Measurements from ENCODE around the gene ASF1B.

Gene ASF1B

DNA sequence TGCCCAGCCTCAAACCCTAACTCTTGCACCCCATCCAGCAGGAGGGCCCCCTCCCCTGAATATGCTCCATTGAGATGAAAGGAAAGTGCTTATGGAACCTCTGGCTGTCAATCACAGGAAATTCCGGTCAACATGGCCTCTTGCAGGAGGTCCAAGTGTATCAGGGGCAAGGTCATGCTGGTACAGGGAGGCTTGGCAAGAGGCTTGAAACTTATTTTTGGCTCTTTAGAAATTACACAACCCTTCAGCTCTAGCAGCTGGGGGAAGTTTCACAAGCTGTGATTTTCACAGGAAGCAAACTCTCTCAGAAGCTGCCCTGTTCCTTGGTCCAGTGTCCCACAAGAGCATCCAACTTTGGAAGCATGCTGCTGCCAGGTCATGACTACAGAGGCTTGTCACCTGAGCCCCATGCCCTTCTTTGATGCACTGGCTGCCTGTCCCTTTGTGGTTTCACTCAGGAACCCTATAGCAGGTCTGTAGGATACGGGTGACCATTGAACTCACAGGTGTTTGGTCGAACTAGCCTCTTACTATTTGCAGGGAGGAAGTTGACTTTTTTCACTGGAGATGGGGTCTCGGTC lies 8.4 kb downstream of the ASF1B start:
- FAIRE-seq, result no peak

DNA sequence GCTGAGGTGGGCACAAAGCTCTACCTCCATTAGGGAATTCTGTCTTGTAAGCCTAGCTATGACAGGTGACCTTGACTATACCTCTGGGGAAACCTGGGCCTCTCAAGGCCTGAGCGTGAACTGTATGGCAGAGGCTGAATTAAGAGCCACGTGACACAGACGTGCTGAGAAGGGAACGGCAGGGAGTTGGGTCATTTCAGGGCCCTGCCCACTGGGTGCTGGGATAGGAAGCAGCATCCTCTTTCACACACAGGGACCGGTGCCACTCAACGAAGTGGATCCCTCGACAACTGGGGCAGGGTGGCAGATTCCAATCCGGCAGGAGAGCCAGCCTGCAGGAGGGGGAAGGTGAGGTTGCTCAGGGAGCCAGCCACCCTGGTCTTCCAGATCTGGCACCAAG lies 9.2 kb downstream of the ASF1B start:
- FAIRE-seq, result no peak

DNA sequence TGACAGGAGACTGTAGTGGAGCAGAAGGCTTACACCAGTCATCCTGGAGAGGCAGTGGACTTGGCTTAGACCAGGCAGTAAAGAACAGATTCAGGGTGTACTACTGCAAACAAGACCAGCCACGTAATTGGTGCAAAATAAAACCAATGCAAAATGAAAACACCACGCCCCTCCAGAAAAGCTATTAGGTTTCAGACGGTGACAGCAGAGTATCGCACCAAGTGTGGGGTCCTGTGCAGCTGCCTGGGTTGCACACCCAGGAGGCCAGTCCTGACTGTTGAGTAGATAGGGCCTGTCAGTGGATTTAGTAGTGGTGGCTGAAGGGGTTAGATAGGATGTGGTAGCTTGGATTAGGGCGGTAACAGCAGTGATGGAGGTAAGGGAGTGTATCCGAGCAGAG lies 13.5 kb downstream of the ASF1B start:
- no peak for FAIRE-seq

DNA sequence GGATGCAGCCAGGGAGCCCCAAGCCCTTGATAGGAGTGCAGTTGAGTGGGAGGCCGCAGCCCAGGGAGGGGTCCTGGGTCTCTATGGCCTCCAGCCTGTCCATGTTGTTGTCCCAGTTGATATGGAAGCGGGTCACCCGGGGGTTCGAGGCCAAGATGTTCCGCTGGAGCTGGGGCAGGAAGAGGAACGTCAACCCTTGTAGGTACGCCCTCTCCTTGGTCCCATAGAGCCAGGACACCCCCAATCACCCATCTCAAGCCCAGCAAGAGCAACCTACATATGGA lies 15.9 kb downstream of the ASF1B start:
- no peak for FAIRE-seq

DNA sequence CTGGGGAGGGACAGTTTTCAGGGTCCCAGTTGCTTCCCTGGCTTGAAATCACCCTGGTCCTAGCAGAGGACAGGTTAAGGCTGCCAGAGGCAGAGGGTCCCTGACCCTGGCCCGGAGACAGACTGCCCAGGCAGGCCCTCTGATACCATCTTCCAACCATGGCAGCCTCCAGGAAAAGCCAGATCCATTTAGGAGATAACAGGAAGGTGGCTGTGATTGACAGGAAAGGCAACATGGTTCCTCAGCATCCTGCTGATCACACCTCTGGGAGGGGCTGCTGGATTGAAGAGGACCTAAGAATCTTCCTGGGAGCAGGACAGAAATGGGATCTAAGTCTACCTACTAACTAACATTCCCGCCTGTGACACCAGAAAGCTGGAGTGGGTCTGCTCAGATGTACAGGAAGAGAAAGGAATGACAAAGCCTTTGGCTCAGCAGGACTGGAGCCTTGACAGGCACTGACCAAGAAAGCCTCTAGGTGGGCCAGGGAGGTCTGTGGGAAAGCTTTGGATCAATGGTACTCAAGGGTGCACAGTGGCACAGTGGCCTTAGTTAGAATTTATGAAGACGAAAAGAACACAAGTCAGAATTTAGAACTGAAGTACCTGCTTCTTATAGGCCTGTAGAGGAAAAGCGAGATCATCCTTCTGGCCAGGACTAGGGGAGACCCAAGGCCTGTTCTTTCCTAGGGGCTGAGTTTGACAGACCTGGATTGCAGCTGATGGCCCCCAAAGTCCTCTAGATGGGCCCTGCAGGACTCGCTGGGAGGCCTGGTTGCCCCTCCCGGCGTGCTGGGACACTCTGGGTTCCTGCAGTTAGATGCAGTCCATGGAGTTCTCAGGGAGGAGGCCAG lies 16.5 kb downstream of the ASF1B start:
- no peak for FAIRE-seq

DNA sequence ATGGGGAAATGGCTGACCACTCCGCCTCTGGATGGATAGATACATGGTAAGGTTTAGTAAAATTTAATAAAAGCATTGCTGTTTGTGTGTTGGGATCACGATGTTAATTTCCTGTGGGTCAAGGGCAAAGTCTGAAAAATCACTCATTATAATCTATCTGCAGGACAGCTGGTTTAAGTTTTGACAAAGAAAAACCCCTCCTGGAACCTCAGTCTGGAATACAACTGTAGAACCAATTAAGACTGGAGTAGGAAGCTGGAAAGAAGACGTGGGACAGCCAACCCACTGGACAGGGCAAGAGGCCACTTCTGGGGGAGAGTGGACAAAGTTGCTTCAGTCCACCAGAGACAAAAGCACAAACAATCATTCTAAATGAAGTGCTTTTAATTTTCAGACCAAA lies 17.2 kb downstream of the ASF1B start:
- FAIRE-seq, result no peak

DNA sequence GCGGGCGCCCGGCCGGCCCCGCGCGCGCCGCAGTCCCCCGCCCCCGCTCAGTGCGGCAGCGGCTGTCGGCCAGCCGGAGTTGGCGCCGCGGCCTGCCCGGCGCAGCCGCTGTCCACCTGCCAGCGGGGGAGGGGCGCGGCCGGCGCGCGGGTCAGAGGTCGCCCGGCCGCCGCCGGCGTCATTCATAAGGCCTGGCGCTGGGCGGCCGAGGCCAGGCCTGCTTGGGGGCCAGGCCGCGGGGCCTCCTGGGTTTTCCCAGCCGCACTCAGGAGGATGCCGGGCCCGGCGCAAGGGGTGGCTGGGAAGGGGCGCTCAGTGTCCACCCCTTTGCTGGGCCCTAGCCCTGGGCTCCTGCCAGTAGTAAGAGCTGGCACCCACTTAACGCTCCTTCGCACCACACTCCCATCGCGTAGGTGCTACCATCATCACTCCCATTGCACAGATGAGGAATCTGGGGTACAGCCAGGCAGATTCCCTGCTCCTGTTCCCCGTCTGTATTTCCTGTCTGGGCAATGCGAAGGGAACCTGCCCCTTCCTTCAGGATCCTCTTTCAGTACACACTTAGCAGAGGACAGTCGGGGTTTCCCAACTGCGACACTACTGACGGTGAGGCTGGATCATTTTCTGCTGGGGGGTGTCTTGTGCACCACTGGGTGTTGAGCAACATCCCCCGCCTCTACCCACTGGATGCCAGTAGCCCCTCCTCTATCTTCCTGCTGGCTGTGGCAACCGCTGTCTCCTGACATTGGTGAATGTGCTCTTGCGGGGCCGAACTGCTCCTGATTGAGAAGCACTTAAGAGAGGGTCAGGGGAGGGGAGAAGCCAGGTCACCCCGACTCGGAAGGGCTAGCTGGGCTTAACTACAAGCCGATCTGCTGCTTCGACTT lies 18.0 kb downstream of the ASF1B start:
- no peak for FAIRE-seq

DNA sequence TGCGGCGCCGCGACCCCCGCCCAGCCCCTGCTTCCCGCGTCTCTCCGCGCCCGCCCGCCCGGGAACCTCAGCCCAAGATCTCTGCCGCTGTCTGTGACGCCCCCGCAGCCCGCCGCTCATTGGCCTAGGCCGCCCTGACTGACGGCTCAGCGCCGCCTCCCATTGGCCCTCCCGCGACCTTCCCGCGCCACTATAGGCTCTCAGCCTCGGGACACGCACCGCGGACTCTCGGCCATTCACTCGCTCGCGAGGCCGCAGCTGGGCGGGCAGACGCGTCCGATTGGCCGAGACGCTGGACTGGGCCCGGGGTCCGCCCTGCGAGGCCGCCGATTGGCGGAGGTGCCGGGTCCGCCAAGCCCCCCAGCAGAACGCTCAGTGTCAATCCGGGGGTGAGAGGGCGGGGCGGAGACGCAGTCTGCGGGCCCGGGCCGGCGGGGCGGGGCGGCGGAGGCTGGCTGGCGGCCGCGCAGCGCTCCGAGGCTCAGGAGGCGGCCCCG lies 18.7 kb downstream of the ASF1B start, which contains the start of gene PRKACA:
PRKACA (minus strand) TSS at position 95 of the 497 bp plus-strand sequence. CDS start 215 bp downstream, outside the sequence.
- peak; percentile 53 for FAIRE-seq

DNA sequence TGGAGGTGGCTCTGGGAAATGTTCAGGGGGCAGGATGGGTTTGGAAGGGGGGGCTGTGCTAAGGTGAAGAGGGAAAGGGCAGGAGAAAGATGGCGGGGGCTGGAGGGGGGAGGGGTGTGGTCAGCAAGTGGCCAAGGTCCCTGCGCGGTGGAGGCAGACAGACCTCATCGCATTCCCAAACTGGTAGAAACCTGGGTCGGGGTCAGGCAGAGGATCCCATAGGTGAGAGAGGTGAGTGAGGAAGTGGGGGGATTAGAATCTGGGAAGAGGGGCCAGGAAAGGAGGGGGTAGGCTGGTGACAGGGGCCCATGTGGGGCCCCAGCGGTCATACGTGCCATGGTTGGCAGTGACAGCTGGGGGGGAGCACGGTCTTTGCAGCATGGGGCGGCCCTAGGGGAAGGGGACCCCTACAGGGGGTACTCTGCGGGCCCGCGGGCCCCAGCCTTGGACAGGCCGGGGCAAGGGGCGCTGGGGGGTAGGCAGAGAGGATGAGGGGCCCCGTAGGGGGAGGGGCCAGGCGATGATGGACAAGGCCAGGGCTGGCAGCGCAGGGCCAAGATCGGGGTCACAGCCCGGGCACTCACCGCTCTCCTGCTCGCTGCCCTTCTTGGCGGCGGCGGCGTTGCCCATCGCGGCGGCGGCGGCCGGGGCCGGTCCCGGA lies 19.3 kb downstream of the ASF1B start:
- FAIRE-seq, result no peak

DNA sequence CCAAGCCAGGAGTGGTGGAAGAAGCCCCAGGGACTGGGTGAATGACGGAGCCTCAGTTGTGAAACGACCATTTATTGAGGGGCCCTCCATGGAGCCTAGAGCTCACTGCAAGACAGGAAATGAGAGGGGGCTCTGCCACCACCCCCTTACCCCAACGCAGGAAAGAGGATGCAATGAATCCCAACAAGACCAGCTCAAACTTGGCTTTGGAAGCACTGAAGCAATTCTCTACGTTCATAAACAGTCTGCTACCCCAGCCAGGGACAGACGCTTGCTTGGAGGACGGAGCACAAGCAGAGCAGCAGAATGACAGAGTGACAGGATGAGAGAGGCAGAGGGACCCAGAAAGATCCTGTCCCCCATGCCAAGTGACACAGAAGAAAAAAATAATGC lies 19.9 kb downstream of the ASF1B start:
- no peak for FAIRE-seq

DNA sequence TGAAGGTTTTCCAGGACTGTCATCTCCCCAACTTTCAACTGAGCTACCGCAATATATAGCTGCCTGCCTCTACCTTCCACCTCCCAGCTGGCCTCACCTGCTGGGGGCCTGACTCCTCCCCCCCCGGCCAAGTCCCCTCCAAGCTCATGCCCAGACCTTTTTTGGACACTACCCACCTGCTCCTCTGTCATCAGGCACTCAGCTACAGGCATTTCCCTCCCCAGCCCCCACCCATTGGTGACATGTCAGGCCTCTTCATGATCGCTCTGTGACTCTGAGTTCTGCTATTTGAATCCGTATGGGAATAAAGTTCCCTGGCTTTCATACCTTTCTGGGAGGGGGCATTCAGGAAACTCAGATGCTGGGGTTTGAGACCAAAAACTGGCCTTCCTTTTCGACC lies 20.6 kb downstream of the ASF1B start:
- FAIRE-seq, result no peak

DNA sequence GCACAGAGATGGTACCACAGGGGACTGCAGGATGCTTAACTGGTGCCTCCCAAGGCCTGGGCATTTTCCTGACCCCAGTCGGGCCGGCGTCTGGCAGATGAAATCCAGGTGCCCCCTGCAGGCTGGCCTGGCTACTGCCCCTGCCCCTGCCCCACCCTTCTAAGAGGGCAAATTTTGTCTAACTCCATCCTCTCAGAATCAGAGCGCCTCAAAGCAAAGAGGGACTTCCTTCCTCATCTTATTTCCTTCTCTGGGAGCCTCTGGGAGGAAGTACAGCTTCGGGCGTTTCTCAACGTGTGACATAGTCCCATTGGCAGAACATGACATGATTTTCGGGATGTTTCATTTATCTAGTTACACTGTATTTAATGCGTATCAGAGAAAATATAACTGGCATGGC lies 21.5 kb downstream of the ASF1B start:
- FAIRE-seq, result no peak

DNA sequence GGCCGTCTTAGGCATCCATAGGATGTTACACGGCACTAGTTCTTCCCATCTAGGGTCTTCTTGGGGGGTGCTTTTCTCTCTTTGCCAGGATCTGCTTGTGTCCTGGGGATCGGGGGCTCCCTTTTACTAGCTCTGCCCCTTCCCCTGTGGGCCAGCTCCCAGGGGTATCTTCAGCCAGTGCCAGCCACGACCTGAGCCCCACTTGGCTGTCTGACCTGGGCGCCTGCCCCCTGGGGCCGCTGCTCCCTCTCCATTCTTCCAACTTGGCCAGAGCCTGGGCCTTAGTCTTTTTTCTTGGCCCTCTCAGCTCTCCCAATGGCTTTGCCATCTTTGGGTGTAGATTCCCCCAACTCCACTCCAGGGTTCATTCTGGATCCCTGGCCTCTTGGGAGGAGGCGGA lies 21.9 kb downstream of the ASF1B start:
- no peak for FAIRE-seq

DNA sequence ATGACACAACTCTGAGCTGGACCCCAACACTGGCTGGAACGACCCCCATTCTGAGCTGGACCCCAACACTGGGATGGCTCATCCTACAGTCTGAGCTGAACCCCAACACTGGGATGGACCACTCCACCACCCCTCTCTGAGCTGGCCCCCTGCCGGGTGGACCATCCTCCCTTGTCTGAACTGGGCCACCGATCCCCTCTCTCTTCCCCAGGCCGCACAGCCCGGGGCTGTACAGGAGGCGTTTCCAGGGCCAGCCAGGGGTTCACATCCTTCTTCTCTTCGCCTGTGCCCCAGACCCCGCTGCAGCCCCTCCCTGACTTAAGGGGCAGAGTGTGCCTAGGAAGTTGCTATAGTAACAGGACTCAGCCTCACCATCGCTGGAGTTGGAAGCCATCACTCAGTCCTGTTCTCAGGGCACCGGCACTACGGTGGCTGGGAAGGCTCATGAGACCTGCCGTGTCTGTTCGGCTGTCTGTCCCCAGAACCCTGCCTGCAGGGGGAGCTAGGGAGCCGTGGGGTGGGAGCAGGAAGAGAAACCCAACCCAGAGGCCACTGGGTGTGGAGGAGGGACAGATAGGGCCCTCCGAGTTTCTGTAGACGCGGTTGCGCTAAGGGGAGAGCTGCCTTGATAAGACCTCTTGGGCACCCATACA lies 22.5 kb downstream of the ASF1B start:
- no peak for FAIRE-seq

DNA sequence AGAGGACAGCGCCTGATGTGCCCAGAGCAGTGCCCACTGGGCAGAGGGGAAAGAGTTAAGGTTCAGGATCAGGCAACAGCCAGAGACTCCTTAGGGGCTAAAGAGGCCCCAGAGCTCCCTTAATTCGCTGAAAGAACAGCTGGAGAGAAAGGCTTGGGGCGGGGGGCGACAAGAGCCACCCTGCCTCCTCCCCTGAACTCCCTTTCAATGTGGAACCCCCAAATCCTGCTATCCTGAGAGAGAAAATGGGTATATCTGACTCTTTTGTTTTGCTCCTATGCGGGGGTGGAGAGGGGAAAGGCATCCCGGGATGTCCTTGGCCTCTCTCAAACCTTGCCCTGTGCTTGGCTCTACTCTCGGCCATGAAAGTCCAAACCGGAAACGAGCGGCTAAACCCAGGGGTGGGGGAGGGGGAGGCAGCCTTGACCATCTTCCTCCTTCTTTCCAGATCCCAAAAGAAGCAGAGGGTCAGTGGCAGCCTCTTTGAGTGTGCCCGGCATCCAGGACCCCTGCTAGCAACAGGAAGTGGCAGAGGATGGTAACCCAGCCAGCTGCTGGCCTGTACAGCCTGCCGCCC lies 23.5 kb downstream of the ASF1B start:
- FAIRE-seq, result no peak

DNA sequence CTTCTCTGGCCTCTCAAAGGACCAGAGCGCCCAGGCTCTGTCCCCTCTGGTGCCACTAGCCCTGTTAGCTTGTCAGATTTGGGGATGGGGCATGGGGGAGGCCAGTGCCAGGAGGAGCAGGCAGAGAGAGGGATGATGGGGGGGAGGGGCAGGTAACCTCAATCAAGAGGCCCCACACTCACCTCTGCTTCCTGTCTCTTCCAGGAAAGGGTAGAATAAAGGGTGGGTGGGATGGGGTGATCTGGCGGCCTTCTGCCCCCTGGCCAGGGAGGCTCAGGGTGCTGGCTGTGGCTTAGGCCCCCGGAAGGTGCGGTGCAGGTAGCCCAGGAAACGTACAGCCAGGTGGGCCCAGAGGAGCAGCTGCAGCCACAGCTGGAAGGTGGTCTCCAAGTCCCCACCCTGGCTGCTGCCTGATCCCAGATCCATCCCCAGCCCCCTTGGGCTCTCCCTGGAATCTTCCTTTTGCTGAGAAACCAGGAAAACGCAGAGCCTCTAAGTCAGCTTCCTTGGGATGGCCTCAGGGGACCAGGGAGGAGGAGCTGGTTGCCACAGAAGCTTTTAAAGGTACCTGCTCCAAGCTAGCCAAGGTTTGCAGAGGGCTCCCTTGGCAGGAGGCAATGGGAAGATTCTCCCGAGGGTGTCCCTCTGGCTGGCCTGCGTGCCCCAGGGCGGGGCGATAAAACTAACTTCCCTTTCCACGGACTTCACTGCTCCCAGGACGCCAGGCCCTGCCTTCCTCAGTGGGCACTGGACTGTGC lies 24.2 kb downstream of the ASF1B start:
- no peak for FAIRE-seq

DNA sequence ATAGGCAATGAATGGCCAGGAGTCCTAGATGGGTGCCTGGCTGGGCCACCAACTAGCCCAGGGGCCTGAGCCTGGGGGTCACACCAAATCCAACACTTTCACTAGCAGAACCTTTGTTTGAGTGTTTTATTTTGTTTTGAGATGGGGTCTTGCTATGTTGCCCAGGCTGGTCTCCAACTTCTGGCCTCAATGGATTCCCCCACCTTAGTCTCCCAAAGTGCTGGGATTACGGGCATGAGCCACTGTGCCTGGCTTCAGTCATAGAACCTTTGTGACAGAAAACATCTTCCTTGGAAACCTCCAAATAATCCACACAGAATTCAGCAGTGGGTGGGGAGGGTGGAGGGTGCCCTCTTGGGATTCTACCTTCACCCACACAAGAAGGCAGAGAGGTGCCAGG lies 24.9 kb downstream of the ASF1B start:
- FAIRE-seq, result no peak

DNA sequence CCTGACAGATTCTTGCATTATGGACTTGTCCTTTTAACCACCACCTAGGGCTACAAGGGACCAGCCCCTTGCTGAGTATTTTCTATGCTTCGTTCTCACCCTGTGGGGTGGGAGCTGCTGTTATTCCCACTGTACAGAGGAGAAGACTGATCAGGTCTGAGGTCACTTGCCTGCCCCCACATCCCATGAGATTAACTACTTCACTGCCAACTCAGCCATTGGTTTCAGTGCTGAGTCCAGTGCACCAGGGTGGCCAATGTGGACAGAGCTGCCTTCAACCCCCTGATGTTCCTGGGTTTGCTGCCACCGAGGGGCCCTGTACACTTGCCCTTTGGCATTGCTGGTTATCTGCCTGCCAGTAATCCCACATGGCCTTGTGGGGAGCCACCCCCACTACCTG lies 25.7 kb downstream of the ASF1B start:
- no peak for FAIRE-seq

DNA sequence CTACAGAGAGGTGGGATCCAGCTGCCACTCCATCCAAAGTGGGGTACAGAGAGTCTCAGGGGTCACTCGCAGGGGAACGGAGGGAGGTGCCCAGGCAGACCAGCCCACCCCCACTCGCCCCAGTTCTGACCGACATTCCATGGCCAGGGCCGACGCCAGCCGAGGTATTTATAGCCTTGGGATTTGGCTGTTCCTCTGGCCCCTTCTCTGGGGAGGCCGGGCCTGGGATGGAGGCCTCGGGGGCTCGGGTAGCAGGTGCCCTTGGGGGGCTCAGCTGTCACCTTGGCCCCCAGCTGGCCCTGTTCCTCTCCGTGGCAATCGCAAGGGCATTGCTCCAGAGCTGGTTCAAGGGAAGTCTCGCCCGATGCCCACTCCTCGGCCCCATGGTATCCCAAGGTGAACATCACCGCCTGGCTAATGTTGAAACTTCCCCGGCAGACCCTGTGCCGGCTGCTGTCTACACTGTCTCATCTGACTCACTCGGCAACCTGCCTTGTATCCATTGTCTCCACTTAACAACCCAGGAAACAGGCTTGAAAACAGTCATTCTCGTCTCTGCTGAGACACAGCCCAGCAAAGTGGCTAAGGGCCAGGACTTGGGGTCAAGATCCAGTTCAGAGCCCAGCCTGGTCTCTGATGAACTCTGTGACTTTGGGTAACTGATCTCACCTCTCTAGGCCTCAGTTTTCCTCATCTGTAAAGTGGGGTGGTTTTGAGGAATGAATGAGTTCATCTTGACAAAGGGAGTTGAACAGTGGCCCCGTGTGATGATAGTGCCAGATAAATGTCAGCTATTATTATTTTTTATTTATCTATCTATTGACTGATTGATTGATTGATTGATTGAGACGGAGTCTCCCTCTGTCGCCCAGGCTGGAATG lies 28.6 kb downstream of the ASF1B start:
- no peak for FAIRE-seq

DNA sequence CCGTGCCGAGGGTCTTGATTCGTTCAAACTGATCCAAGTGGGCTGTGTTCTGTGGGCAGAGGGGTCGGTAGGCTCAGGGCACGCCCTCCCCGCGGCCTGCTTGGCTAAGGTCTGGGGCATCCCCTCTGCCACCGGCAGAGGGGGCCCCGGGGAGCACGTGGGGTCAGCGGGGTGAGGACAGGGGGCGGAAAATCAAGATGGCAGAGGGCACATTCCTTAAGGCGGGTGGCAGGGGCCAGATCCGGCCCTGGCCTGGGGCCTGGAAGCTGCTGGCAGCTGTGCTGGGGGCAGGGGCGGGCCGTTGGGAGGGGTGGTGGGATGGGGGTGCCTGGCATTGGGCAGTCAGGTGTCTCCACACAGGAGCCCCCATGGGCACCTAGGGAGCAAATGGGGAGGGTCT lies 29.5 kb downstream of the ASF1B start:
- no peak for FAIRE-seq

Data from A204.1 (cell line).